ENCODE results near the gene PLA1A. TPM values are rescaled to one million over a fixed set of nuclear protein-coding genes. Genes with fewer than 3 reads are reported as not detected.

PLA1A gene
- total RNA-seq, 1 donor from 2014 or later, result 7.8 TPM

DNA sequence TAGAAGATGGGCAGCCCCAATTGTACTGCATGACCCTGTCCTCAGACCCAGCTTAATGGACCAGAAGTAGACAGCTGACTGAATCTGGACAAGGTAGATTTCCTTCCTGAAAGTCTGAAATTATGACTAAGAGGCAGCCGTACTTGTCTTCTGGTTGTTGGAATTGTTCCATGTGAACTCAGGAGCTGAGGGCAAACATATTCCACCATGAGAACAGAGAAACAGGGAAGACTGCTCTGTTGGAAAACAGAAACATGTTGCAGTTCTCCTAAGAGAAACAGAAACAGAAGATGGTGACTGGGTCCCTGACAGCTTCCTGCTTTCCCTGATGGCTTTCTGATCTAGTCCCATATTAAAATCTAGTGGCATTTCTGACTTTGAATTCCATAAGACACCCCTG, 38.6 kb downstream of the PLA1A start:
- DNase-seq (ENCODE audit: extremely low read depth, low read depth, low spot score), result peak; percentile 39

DNA sequence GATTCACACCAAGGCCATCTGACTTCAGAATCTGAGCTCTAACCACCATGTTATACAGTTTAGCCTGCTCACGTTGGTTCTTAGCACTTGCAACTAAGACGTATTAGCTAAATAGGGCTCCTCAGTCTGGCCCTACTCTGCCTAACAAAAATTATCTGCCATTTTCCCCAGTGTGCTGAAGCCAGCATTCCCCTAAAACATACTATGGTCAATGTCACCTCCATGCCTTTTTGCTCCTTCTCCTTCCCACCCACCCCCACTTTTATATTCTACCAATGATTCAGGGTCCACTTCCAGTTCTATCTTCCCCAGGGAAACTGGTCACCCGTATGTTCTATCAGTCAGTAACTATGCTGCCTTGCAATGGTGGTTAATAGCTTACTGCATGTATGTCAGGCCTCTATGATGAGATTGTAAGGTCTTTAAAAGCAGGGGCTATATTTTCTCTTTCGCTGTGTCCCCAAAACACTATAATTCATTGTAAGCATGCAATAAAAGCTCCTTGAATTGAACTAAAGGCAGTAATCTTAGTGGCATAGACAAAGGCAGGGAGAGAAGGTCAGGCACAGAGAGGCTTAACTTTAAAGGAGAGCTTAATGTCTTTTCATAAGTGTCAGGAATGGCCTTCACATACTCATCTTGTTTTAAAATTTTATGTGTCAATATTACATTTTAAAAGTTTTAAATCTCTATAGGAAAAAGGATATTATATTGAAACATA, 39.4 kb downstream of the PLA1A start:
- DNase-seq (ENCODE audit: extremely low read depth, low read depth, low spot score), result no peak

DNA sequence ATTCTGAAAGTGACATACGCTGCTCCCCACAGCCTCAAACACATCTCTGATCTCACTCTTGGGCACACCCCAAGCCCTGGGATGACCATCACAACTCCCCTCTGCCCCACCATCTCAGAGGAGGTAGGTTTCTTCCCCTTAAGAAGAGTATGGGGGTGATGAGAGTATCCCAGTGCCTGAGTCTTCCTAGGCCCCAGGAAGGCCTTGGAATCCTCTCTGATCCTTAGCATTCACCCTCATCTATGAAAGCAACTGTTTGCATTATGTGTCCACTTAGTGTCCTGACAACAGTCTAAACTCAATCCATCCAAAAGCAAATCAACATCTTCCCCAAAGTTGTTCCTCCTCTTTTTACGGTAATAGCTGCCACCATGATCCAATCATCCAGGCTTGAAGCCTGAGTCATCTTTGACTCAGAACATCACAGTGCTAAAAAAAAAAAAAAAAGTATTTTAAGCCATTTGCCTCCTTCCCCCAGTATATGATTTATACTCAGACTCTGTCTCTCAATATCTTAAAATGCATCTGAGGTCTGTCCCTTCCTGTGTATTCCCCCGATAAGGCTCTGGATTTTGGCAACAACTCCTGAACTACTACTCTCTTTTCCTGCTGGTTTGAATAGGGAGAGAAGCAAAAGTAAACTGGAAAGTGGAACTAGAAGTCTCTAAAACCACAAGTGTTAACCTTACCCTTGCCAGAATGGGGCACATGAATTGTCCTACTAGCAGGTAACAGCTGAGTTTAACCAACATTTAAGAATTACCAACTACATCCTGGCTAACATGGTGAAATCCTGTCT, 40.2 kb downstream of the PLA1A start:
- peak; percentile 81 for DNase-seq (ENCODE audit: extremely low read depth, low read depth, low spot score)

DNA sequence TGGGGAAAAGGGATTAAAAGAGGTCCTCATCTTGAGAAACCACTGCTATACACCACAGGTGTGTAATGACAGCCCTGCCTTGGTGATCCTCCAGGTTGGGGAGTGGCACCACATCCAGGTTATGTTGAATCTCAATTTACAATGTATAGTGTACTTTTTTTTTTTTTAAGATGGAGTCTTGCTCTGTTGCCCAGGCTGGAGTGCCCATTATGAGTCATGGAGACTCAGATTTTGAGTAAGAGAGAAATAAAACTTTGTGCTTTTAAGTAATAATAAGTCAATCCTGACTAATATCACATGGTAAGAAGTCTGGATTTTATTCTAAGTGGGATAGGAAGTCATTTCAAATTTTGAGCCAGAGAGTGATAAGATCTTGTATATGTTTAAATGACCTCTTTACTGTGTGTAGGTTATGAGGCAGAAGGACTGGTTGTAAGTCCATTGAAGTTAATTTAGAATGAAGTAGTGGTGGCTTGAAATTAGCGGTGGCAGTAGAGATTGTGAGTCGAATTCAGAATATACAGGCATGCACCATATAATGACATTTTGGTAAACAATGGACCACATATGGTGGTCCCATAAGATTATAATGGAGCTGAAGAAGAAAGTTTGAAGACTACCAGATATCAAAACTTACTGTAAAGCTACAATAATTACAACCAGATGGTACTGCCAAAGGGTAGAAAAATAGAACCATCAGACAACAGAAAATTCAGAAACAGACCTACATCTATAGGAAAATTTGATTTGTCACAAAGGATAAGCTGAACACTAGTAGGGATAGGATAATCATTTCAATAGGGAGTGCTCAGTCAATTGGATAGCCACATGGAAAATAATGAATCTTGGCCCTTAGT, 42.0 kb downstream of the PLA1A start:
- DNase-seq (ENCODE audit: extremely low read depth, low read depth, low spot score), result no peak

DNA sequence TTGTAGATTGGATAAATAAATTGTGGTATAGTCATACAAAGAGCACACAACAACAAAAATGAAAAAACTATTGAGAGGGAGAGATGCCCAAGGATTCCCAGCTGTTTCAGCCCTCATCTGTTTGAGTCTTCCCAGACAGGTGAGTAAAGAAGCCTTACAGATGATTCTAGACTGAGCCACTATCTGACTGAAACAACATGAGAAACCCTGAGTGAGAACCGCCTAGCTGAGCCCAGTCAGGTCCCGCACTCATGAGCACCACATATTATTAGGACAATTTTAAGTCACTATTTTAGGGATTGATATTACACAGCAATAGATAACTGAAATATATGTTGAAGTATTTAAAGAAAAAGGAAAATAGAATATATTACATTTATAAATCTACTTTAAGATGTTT, 43.7 kb downstream of the PLA1A start:
- DNase-seq (ENCODE audit: extremely low read depth, low read depth, low spot score), result no peak

DNA sequence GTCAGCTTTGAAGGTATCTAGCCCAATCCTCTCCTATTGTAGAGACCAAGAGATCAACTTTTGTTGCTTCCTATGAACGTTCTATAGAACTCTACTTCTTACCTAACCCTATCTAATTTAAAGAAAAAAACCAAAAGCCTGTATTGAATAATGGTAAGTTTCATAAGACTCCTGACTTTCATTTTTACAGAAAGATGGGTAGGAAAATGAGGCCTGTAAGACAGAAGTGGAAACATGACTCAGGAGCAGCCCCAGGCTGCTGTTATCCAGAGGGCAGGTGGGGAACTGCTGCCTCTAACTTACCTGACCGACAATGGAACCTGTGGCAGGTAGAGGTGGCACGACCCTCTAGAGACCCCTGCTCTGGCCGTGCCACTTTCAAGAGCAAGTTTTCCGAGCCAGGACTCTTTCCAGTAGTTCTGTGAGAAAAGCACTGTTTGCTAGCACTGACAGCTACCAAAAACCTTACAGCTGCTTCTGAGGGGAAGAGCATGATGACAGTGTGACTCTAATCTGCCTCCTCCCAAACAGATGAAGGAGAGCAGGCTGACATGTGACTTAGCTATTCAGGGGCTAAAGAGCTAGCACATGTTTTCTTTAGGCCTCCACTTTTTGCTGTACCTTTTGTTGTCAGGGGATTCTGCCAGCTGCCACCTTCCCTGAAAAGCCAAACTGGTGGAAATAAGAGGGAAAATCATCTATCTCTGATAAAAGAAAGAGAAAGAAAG, 45.2 kb downstream of the PLA1A start:
- no peak for DNase-seq (ENCODE audit: extremely low read depth, low read depth, low spot score)

DNA sequence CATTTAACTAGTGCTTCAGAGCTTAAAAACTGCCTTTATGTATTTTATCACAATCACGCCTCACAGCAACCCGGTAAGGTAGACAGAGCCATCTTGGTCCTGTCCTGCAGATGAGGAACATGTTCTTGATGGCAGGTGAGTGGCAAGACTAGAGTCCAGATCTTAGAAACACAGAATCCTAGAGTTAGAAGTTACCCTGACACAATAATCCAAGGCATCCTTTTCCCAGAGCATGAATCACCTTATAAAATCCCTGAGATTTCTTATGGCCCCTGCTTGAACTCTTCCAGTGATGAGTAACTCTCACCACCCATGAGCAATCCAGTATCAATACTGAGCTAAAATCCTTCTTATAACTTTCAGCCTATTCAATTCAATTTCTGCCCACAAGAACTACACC, 45.8 kb downstream of the PLA1A start:
- DNase-seq (ENCODE audit: extremely low read depth, low read depth, low spot score), result no peak

DNA sequence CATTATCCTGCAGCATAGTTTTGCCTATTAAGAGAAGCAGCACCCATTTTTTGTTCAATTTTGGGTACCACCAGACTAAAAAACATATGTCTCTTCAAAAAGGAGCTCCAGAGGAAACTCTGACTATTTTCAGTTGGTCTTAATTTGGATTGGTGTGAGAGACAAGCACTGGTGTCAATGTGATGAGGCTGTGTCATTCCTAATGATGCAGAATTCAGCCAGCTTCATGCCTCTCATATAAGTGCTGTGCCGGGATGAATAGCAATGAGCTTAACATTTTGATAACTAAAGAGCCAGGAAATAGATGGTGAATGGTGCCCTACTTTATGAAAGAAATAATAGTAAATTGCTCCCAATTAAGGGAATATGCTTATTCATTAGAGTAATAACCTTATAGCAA, 46.8 kb downstream of the PLA1A start:
- DNase-seq (ENCODE audit: extremely low read depth, low read depth, low spot score), result no peak

DNA sequence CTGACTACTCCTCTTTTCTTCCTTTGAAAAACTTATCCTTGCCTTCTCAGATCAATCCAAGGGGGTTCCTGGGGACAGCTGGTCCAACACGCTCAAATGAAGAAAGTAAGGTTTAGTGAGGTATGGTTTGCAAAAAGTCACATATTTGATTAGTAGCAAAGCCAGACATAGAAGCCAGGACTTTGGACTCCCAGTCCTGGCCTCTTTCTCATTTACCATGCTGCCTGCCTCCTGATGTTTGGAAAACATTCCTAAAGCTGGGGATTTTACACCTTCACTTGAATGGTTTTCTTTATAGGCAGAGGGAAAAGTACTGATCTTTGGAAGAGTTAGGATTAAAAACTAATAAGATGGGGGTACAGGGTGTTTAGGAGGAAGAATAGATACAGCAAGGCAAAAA, 48.1 kb downstream of the PLA1A start:
- no peak for DNase-seq (ENCODE audit: extremely low read depth, low read depth, low spot score)

DNA sequence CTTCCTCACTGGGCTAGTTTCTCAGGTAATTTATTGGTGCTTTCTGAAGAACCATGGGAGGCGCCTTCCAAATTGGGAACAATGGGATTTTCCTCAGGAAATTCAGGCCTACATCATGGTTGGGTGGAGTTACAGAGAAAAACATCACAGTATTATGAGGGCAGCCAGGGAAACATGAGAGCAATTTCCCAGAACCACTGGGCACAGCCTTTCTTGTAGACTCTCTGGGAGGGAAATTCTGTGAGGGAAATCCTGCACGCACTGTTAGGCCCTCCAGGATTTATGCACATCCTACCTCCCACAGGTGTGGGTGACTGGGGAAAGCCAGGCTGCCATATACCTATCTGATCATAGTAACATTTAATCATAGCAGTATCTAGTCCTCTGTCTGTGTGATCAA, 49.5 kb downstream of the PLA1A start:
- peak; percentile 70 for DNase-seq (ENCODE audit: extremely low read depth, low read depth, low spot score)

DNA sequence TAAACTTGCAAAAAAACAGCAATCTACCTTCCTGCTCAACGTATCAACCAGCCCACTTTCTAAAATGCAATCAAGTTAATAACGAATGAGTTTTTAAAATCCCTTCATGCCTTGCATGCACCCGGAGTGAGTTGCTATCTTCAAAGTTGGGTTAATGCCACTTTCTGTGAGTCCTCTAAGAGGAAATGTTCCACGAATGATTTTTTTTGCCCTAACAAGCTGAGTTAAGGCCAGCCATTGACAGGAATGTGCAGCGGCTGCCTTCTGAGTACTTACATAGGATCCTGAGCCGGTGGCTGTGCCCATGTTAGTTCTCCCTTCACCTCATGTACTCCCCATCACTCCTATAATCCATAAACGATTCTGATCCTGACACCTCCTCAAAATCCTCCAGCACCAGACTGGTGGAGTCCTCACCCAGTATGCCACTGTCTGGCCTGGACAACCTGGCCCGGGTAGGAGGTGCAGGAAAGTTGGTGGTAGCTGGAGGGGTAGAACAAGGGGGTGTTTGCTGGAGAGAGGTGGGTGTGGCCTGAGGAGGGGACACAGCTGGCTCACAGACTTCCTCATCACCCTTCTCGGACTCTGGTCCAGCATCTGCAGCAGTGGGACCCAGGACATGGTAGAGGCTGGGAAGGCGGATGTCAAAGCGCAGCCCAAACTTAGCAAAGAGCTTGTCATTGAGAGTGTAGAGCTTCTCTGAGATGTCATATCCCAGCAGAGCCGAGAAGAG, 50.3 kb downstream of the PLA1A start:
- no peak for DNase-seq (ENCODE audit: extremely low read depth, low read depth, low spot score)

DNA sequence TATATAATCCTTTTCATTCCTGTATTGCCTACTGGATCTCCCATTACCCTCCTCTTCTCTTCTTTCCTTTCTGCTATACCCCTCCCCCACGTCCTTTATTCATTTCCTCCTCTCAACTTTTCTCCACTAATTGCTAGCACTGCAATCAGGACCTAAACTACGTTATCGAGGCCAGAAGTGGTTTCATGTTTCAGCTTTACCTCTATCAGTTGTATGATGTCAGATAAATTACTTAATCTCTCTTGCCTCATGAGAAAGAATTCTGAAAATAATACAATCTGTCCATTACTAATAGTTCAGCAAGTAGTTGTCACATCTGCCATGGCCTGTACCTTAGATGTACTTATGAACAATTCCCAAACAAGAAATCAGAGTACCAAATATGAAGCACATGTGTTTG, 52.1 kb downstream of the PLA1A start:
- DNase-seq (ENCODE audit: extremely low read depth, low read depth, low spot score), result no peak

DNA sequence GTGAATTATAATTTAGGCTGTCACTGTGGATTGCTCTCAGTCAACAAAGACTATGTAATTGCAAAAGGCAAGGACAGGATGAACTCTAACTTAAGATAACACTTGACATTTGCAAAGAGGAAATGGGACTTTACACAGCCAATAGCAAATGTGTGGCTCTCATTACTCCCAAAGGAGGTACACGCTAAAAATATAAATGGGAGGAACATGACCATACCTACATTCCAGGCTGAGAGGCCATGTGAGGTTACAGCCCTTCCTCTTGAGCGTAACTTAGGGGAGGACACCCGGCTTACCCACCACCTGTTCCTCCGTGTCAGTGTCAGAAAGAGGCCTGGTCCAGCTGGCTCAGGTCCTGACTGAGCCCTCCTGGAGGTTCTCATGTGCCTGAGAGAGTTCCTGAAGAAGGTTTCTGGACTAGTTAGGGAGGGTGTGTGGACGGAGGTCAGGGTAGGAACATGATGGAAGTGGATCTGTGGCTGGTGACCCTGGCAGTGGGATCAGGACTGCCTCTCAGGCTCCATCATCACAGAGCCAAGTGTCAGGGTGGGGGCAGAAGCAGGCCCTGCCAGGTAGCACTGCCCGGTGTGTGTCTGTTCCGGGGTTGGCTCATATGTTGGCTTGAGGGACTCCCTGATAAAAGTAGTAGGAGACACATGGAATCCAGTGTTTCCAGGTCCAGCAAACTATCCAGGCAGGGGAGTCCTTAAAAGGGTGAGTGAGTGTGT, 54.8 kb downstream of the PLA1A start:
- no peak for DNase-seq (ENCODE audit: extremely low read depth, low read depth, low spot score)

DNA sequence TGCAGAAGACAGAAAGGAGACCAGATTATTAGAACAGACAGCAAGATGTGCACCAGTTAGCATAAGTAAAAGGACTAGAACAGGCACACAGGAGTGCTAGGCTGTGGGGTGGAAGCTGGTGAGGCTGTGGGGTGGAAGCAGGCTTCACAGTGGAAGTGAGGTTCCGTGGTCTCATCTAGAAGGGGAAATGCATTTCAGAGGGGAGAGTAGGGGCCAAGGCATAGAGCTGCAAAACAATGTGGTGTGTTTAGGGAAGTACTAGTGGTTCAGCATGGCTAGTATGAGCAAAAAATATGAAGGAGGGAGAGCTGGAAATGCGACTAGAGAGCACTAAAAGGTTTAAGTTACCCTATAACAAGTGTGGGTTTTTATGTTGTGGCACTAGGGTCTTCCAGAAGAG, 56.2 kb downstream of the PLA1A start:
- no peak for DNase-seq (ENCODE audit: extremely low read depth, low read depth, low spot score)

DNA sequence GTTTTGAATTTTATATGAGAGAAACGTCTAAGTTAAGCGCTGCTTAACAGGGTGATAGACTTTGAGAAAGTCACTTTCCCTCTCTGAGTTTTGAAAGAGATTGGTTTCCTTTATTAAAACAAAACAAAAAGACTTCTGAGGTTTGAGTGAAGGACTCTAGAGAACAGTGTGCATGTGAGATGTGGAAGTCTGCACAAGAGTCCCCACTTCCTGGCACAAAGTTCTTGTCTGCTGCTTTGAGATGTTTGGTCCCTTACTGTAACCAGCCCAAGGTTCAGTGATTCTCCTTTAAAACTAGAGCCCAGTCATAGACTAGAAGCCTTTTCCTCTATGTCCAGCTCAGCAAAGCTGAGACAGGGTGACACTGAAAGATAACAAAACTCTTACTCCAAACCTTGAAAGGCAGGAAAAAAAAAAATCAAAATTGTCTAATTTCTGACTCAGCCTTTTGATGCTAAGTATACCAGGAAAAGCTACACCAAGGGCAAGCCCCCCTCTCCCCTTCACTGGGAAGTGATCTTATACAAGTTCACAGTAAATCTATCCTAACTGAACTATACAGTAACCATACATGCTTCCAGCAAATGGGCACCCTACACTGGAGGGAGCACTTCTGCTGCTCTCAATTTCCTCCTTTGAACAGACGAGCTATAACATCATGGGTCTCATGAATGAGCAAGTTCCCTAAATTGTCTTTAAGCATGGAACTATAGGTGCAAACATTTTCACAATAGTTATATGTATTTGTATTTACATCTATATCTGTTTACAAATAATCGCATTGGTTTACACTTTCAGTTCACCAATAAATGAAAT, 60.4 kb downstream of the PLA1A start:
- DNase-seq (ENCODE audit: extremely low read depth, low read depth, low spot score), result no peak

DNA sequence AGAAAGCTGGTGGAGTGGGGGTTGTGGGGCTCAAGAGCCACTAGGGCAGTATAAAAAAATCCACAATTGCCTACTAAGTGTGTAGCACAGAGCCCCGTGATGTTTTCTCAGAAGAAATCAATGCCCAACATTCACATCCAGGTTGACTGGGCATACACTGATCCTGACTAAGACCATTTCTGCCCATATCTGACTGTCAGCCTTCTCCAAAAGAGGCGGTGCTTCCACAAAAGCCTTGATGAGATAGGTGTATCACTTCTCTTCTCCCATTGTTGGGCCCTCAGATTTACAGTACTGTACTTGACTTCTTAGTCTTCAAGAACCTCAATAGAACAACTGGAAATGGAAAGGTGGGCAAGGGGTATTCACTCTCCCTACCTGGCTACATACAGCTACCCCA, 61.3 kb downstream of the PLA1A start:
- no peak for DNase-seq (ENCODE audit: extremely low read depth, low read depth, low spot score)

DNA sequence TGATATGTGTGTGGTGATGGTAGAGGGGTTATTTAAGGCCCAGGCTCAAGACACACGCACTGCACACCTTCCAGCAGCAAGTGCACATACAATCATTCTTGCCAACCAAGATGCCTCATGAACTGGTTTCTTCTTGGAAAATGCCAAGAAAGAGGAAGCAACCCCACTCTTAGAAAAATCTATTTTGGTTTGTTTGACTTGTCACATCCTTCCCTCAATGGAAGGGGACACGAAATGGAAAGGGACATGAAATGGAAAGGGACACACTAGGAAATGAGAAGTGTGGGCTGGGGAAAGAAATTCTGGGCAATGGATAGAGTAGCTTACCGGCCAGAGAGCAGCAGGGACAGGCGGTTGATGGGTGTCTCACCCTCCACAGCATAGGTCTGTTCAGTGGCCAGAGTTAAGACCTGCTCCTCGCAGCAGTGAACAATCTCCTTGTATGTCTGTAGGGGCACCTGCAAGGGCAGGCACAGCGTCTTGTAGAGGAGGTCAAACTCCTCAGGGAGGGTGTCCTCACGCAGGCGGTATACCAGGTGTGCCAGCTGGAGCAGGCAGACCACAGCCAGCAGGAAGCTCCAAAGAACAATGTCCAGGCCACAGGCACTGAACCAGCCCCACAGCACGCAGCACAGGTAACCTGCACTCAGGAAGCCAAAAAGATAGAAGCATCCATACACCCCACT, 62.1 kb downstream of the PLA1A start:
- no peak for DNase-seq (ENCODE audit: extremely low read depth, low read depth, low spot score)

All from glomerular endothelial cell (primary cell).